ENCODE results near the gene MAP3K20.

Gene MAP3K20

GRCh38 chr2:173286153-173286809, 210.6 kb downstream of the MAP3K20 start:
- DNase-seq, result no peak
- Histone ChIP-seq H2AFZ (ENCODE audit: low read depth, low read length) (no peak overlapping the region), H3K79me2 (ENCODE audit: insufficient read depth, low read length) (no peaks in the 10 kb centered on the region)

GRCh38 chr2:173287594-173287993, 211.9 kb downstream of the MAP3K20 start:
- ATAC-seq (ENCODE audit: insufficient read depth, low read depth) (no peak), DNase-seq (no peak)
- Histone ChIP-seq H4K20me1 (ENCODE audit: insufficient read depth, low read length) (no peaks in the 10 kb centered on the region), H2AFZ (ENCODE audit: low read depth, low read length) (no peak overlapping the region), H3K4me3 (ENCODE audit: low read depth in 1 of 2, low read length in 2 of 2) (no peak overlapping the region), H3K9ac (ENCODE audit: low read depth, low read length) (no peak overlapping the region), H3K36me3 (ENCODE audit: insufficient read depth, low read length) (no peaks in the 10 kb centered on the region), H3K4me1 (ENCODE audit: insufficient read depth, low read length) (no peaks in the 10 kb centered on the region), H3K79me2 (ENCODE audit: insufficient read depth, low read length) (no peaks in the 10 kb centered on the region), H3K4me2 (ENCODE audit: insufficient read depth, low read length) (no peak overlapping the region), H3K27me3 (ENCODE audit: insufficient read depth, low read length, poor library complexity) (no peaks in the 10 kb centered on the region), H3K27ac (ENCODE audit: low read length) (no peak overlapping the region), H3K9me3 (ENCODE audit: insufficient read depth, low read length, severe bottlenecking) (no peaks in the 10 kb centered on the region)
- no peak for TF ChIP-seq EZH2 (IDR thresholded peaks at IDR 0.05; ENCODE audit: borderline replicate concordance, low read depth, low read length, severe bottlenecking)
- TF ChIP-seq, protein P1, sequence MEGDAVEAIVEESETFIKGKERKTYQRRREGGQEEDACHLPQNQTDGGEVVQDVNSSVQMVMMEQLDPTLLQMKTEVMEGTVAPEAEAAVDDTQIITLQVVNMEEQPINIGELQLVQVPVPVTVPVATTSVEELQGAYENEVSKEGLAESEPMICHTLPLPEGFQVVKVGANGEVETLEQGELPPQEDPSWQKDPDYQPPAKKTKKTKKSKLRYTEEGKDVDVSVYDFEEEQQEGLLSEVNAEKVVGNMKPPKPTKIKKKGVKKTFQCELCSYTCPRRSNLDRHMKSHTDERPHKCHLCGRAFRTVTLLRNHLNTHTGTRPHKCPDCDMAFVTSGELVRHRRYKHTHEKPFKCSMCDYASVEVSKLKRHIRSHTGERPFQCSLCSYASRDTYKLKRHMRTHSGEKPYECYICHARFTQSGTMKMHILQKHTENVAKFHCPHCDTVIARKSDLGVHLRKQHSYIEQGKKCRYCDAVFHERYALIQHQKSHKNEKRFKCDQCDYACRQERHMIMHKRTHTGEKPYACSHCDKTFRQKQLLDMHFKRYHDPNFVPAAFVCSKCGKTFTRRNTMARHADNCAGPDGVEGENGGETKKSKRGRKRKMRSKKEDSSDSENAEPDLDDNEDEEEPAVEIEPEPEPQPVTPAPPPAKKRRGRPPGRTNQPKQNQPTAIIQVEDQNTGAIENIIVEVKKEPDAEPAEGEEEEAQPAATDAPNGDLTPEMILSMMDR (IDR thresholded peaks at IDR 0.05; ENCODE audit: borderline replicate concordance, extremely low read depth, low read length, poor library complexity, severe bottlenecking), result no peak

More at GRCh38 chr2:173286153-173286809, 210.6 kb downstream of the MAP3K20 start:
- ATAC-seq (ENCODE audit: insufficient read depth, low read depth), result no peak
- no peaks in the 10 kb centered on the region for H3K9me3 ChIP-seq (ENCODE audit: insufficient read depth, low read length, severe bottlenecking)
- no peak overlapping the region for H3K4me3 ChIP-seq (ENCODE audit: low read depth in 1 of 2, low read length in 2 of 2)
- no peaks in the 10 kb centered on the region for H3K4me1 ChIP-seq (ENCODE audit: insufficient read depth, low read length)
- H3K27ac ChIP-seq (ENCODE audit: low read length), result no peak overlapping the region
- no peak overlapping the region for H3K9ac ChIP-seq (ENCODE audit: low read depth, low read length)
- no peaks in the 10 kb centered on the region for H3K27me3 ChIP-seq (ENCODE audit: insufficient read depth, low read length, poor library complexity)
- no peaks in the 10 kb centered on the region for H4K20me1 ChIP-seq (ENCODE audit: insufficient read depth, low read length)
- no peak overlapping the region for H3K4me2 ChIP-seq (ENCODE audit: insufficient read depth, low read length)
- no peak for TF ChIP-seq EZH2 (IDR thresholded peaks at IDR 0.05; ENCODE audit: borderline replicate concordance, low read depth, low read length, severe bottlenecking)
- TF ChIP-seq, protein P1 (IDR thresholded peaks at IDR 0.05; ENCODE audit: borderline replicate concordance, extremely low read depth, low read length, poor library complexity, severe bottlenecking), result no peak
- no peaks in the 10 kb centered on the region for H3K36me3 ChIP-seq (ENCODE audit: insufficient read depth, low read length)

- no peak overlapping the region for H3K4me3 ChIP-seq (ENCODE audit: low read depth in 1 of 2, low read length in 2 of 2)
- ATAC-seq (ENCODE audit: insufficient read depth, low read depth) (no peak), DNase-seq (no peak)
- no peak overlapping the region for H3K4me2 ChIP-seq (ENCODE audit: insufficient read depth, low read length)
- H3K9me3 ChIP-seq (ENCODE audit: insufficient read depth, low read length, severe bottlenecking), result no peaks in the 10 kb centered on the region
- H4K20me1 ChIP-seq (ENCODE audit: insufficient read depth, low read length), result no peaks in the 10 kb centered on the region
- no peak for TF ChIP-seq EZH2 (IDR thresholded peaks at IDR 0.05; ENCODE audit: borderline replicate concordance, low read depth, low read length, severe bottlenecking)
- TF ChIP-seq, protein P1 (IDR thresholded peaks at IDR 0.05; ENCODE audit: borderline replicate concordance, extremely low read depth, low read length, poor library complexity, severe bottlenecking), result no peak
- H3K36me3 ChIP-seq (ENCODE audit: insufficient read depth, low read length), result no peaks in the 10 kb centered on the region
- no peak overlapping the region for H2AFZ ChIP-seq (ENCODE audit: low read depth, low read length)
- H3K27ac ChIP-seq (ENCODE audit: low read length), result no peak overlapping the region
- no peak overlapping the region for H3K9ac ChIP-seq (ENCODE audit: low read depth, low read length)
- no peaks in the 10 kb centered on the region for H3K4me1 ChIP-seq (ENCODE audit: insufficient read depth, low read length)
- H3K79me2 ChIP-seq (ENCODE audit: insufficient read depth, low read length), result no peaks in the 10 kb centered on the region
- no peaks in the 10 kb centered on the region for H3K27me3 ChIP-seq (ENCODE audit: insufficient read depth, low read length, poor library complexity)
These were observed 212.9 kb downstream of the MAP3K20 start for GRCh38 chr2:173288561-173288960.

Data from DND-41 (cell line).